ENCODE data around the gene ADCY2.

- TF ChIP-seq, protein P1, sequence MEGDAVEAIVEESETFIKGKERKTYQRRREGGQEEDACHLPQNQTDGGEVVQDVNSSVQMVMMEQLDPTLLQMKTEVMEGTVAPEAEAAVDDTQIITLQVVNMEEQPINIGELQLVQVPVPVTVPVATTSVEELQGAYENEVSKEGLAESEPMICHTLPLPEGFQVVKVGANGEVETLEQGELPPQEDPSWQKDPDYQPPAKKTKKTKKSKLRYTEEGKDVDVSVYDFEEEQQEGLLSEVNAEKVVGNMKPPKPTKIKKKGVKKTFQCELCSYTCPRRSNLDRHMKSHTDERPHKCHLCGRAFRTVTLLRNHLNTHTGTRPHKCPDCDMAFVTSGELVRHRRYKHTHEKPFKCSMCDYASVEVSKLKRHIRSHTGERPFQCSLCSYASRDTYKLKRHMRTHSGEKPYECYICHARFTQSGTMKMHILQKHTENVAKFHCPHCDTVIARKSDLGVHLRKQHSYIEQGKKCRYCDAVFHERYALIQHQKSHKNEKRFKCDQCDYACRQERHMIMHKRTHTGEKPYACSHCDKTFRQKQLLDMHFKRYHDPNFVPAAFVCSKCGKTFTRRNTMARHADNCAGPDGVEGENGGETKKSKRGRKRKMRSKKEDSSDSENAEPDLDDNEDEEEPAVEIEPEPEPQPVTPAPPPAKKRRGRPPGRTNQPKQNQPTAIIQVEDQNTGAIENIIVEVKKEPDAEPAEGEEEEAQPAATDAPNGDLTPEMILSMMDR (conservative IDR thresholded peaks at IDR 0.05; ENCODE audit: low read depth in 2 of 2) = no peak
- TF ChIP-seq CREB1 (CRISPR knock-in tag; IDR thresholded peaks at IDR 0.05; ENCODE audit: low read depth) = no peak
Observed at GRCh38 chr5:7628248-7628647, 232.3 kb downstream of the ADCY2 start.

All from GM23338 (cell line).